Right atrium auricular region (tissue), 2 donors: Measurements from ENCODE around the gene ZNF552. TPM values are rescaled to one million over a fixed set of nuclear protein-coding genes. Genes with fewer than 3 reads are reported as not detected.
"Not testable (repeated sequence)": the region's sequence is repeated elsewhere in the genome, so short reads cannot be mapped to it uniquely, and the experiment has no call there.

ENCODE experiments used
- DNase-seq: peaks from one replicate; pipeline ENCODE4 v3.0.0-alpha.2; 2019; ENCODE audit warnings: low spot score
- H3K27ac ChIP-seq, 2 donors: fragments of 200-600 bp; sonication (generic); 1 replicate in 1 of 2; 2 replicates in 1 of 2; pipeline ENCODE4 v1.5.1; 2016 to 2019
- H3K27me3 ChIP-seq, 2 donors: fragments of 200-600 bp; sonication (generic); one replicate each; pipeline versions ENCODE4 v1.5.1 to v1.6.0; 2017 to 2019
- H3K36me3 ChIP-seq: fragments of 200-600 bp; sonication (generic); one replicate; pipeline ENCODE4 v1.5.1; 2016
- H3K4me1 ChIP-seq, 2 donors: fragments of 200-600 bp; sonication (generic); one replicate each; pipeline versions ENCODE4 v1.5.1 to v1.6.0; 2017 to 2019
- H3K4me3 ChIP-seq, 2 donors: fragments of 200-600 bp; sonication (generic); 1 replicate in 1 of 2; 2 replicates in 1 of 2; pipeline ENCODE4 v1.5.1; 2017 to 2019; ENCODE audit warnings: mild to moderate bottlenecking in 1 of 2, moderate library complexity in 1 of 2
- H3K9me3 ChIP-seq, 2 donors: fragments of 200-600 bp; sonication (generic); one replicate each; pipeline ENCODE4 v1.5.1; 2019
- CTCF ChIP-seq, 2 donors: fragments of 200-600 bp; sonication (generic); IDR thresholded peaks; one replicate each; pipeline ENCODE4 v1.5.1; 2019; ENCODE audit warnings: antibody characterized with exemption in 2 of 2
- total RNA-seq, 2 donors: library from RNA; depleted of rRNA; stranded (reverse); fragments of >200 nt; gene quantifications; one replicate each; pipeline ENCODE4 v1.1.0, GENCODE V29; 2016

ZNF552 gene
- total RNA-seq: 1 to 10 TPM; 1.0 to 5.3 TPM

DNA sequence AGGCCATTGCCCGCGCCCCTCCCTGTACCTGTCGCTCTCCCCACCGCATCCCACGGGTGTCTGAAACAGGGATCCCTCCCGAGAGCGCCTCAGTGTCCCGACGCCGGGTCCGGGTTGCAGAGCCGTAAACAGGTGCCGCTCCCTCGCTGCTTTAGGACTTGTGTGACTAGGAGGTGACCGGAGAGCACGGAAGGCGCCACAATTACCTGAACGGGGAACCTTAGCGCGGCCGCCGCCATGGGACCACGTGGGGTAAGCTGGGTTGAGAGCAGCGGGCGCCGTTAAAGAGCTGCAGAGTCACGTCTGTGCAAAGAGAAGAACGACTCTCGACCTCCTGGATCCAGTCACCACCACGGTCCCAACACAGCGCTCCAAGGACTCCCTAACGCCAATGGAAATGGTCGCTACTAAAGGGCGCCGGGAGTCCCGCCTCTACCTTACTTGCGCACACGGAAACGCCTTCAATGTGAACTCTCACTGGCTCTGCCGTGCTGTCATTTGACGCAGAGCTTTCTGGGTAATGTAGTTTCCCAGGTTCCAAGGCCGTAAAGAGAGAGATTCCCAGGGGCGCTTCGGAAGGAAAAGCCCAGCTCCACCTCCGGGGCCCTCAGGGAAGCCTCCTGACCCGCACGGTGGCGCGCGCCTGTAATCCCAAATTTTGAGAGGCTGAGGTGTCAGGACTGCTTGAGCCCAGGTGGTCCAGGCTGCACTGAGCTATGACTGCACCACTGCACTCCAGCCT, at the start of gene ZNF552:
Gene ZNF552 (minus strand): TSS at position 409 of the 742 bp plus-strand sequence. CDS start 170 bp downstream, at position 239.
- DNase-seq: peak; percentile 92
- Histone ChIP-seq H3K4me3 (peak within 1 kb of the TSS; percentile 78 to 92), H3K4me1 (peaks cover 0 to 14% of the 10 kb centered on the region in 2 donors), H3K27ac (peak within 1 kb of the TSS; percentile 76 to 78), H3K27me3 (no peaks in the 10 kb centered on the region), H3K36me3 (peaks cover 8% of the 10 kb centered on the region), H3K9me3 (no peaks in the 10 kb centered on the region)
- TF ChIP-seq CTCF (IDR thresholded peaks at IDR 0.05): no peak

GRCh38 chr19:57862351-57862750, 47.6 kb upstream of the ZNF552 start:
- Histone ChIP-seq H3K9me3 (peaks cover 0 to 40% of the 10 kb centered on the region in 2 donors), H3K36me3 (peaks cover 88% of the 10 kb centered on the region)
- H3K4me3 ChIP-seq, H3K27ac ChIP-seq, H3K4me1 ChIP-seq, H3K27me3 ChIP-seq, DNase-seq: not testable (repeated sequence)

DNA sequence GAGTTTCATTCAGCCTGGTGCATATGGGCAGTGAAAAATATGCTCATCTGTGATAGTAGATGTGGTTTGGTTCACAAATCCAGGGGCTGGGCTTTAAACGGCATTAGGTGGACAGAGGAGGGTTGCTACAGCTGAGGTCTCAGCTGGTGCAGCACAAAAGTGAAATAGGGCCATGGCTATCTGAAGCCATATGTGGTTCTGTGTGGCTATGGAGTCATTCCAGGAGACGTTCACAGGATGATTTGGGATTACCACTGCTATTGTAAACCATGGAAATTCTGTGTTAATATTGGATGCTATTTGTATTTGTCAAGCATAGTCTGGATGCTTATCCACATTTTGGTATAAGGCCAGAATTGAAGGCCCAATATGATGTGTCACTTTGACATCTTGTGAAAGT, 39.4 kb upstream of the ZNF552 start:
- Histone ChIP-seq H3K36me3 (peaks cover 40% of the 10 kb centered on the region), H3K27ac (peak overlapping the region in 1 of 2 donors; percentile 6)

GRCh38 chr19:57851812-57852603, 37.3 kb upstream of the ZNF552 start:
- peaks cover 0 to 12% of the 10 kb centered on the region in 2 donors for H3K4me1 ChIP-seq

More for the DNA sequence above, 39.4 kb upstream of the ZNF552 start:
- not testable (repeated sequence) for H3K9me3 ChIP-seq, H3K4me3 ChIP-seq, H3K27me3 ChIP-seq, DNase-seq
- H3K4me1 ChIP-seq: peaks cover 0 to 12% of the 10 kb centered on the region in 2 donors

GRCh38 chr19:57850553-57851017, 35.9 kb upstream of the ZNF552 start:
- H3K27ac ChIP-seq: no peak overlapping the region
- H3K4me1 ChIP-seq: peaks cover 0 to 12% of the 10 kb centered on the region in 2 donors
- H3K9me3 ChIP-seq: no peaks in the 10 kb centered on the region
- no peaks in the 10 kb centered on the region for H3K27me3 ChIP-seq
- DNase-seq: no peak
- H3K36me3 ChIP-seq: peaks cover 17% of the 10 kb centered on the region
- H3K4me3 ChIP-seq: peak overlapping the region; percentile 62 to 74
- no peak for TF ChIP-seq CTCF (IDR thresholded peaks at IDR 0.05)

More at GRCh38 chr19:57851812-57852603, 37.3 kb upstream of the ZNF552 start:
- H3K4me3 ChIP-seq, H3K9me3 ChIP-seq, H3K27ac ChIP-seq, DNase-seq, H3K27me3 ChIP-seq: not testable (repeated sequence)
- H3K36me3 ChIP-seq: peaks cover 31% of the 10 kb centered on the region

GRCh38 chr19:57849666-57850473, 35.2 kb upstream of the ZNF552 start, which contains the start of gene ZNF587:
Gene ZNF587 (plus strand): TSS chr19:57849859. CDS start chr19:57850039, 180 bp downstream.
- H3K27me3 ChIP-seq, H3K9me3 ChIP-seq, H3K36me3 ChIP-seq: not testable (repeated sequence)
- DNase-seq: peak; percentile 80
- Histone ChIP-seq H3K27ac (peak within 1 kb of the TSS; percentile 46 to 74), H3K4me1 (peaks cover 0 to 12% of the 10 kb centered on the region in 2 donors), H3K4me3 (peak within 1 kb of the TSS; percentile 62 to 74)

DNA sequence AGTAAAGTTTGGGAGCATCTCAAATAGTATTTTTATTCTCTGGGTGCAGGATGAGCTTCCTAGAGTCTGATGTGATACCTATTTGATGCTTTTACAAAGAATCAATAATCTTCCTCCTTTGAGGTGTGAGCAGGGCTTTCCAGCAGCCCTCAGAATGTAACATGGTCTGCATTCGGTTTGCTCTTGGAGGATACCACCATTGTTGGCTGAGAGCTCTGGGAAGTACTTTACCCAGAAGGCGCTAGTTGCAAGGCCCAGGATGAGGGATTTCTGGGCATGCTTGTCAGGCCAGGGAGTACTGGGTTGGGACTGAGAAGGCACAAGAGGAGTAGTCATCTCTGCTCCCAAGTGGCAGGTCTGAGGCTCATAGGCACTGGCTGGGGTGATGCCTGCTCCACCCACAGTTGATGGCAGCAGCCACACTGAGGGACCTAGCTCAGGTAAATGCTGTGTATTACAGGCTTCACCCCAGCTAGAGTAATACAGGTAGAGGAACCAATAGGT, 34.5 kb upstream of the ZNF552 start:
- DNase-seq, H3K27me3 ChIP-seq, H3K9me3 ChIP-seq, H3K36me3 ChIP-seq, H3K27ac ChIP-seq: not testable (repeated sequence)
- Histone ChIP-seq H3K4me1 (peaks cover 0 to 12% of the 10 kb centered on the region in 2 donors), H3K4me3 (peak overlapping the region; percentile 62 to 74)

- H3K27ac ChIP-seq, H3K4me3 ChIP-seq, DNase-seq, H3K9me3 ChIP-seq, H3K36me3 ChIP-seq, H3K27me3 ChIP-seq: not testable (repeated sequence)
- H3K4me1 ChIP-seq: peaks cover 0 to 12% of the 10 kb centered on the region in 2 donors
Measured at GRCh38 chr19:57847164-57847563, 32.5 kb upstream of the ZNF552 start.
